ENCODE results near the gene NFKBIB.
A peak's percentile ranks its signal among the peaks of the same experiment; 100 is the strongest.

NFKBIB gene, protein sequence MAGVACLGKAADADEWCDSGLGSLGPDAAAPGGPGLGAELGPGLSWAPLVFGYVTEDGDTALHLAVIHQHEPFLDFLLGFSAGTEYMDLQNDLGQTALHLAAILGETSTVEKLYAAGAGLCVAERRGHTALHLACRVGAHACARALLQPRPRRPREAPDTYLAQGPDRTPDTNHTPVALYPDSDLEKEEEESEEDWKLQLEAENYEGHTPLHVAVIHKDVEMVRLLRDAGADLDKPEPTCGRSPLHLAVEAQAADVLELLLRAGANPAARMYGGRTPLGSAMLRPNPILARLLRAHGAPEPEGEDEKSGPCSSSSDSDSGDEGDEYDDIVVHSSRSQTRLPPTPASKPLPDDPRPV

DNA sequence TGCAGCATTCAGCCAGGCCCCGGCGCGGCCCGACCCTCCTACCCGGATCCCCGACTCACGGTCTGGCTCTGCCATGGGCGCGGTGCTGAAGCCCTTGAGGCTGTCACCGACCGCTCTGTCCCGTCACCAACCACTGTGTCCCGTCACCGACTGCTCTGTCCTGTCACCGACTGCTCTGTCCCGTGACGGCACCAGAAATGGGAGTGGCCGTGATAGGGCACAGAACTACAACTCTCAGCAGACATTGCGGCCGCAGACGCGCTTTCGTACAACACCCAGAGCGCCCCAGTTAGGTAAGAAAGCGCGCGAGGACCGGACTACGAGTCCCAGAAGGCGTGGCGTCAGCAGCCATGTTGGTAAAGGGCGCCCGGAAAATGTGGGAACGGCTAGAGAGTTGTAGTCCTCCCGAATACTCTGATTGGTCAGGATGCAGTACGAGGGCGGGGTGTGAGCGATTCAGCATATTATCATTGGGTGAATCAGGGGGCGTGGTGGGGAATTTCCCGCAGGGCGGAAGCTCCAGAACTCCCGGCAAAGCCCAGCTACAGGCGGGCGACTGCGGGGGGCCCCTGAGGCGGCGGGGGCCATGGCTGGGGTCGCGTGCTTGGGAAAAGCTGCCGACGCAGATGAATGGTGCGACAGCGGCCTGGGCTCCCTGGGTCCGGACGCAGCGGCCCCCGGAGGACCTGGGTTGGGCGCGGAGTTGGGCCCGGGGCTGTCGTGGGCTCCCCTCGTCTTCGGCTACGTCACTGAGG lies at the start of gene NFKBIB, which contains the start of gene SIRT2:
NFKBIB (plus strand) TSS at position 523 of the 755 bp plus-strand sequence; CDS start at position 587, 64 bp downstream.
SIRT2 (minus strand) TSS at position 172 of the 755 bp plus-strand sequence; CDS start at position 75, 97 bp downstream.
- Histone ChIP-seq H2AFZ (ENCODE audit: low read length) (peak within 1 kb of the TSS; percentile 92), H3K27ac (ENCODE audit: low read length) (peak within 1 kb of the TSS; percentile 60; the same call in 1 of the 2 replicates), H3K36me3 (replicated peaks; ENCODE audit: insufficient read depth, low read length) (no peaks in the 10 kb centered on the region), H3K4me3 (ENCODE audit: low read length) (peak within 1 kb of the TSS; percentile 94), H3K9ac (ENCODE audit: low read length) (peak within 1 kb of the TSS; percentile 90), H3K9me3 (replicated peaks; ENCODE audit: insufficient read depth, low read length) (no peaks in the 10 kb centered on the region), H3K9me2 (replicated peaks; ENCODE audit: insufficient read depth, low read length) (no peaks in the 10 kb centered on the region), H3K27me3 (replicated peaks; ENCODE audit: insufficient read depth, low read length) (no peaks in the 10 kb centered on the region), H3K4me2 (ENCODE audit: low read depth, low read length) (peak within 1 kb of the TSS; percentile 98), H3K79me2 (ENCODE audit: low read length) (peaks cover 69% of the 10 kb centered on the region), H4K20me1 (ENCODE audit: insufficient read depth, low read length) (no peaks in the 10 kb centered on the region), H3K4me1 (ENCODE audit: low read length) (peaks cover 17% of the 10 kb centered on the region; the same call in 1 of the 2 replicates), H3F3A (ENCODE audit: insufficient read depth, low read length) (peaks cover 6% of the 10 kb centered on the region)
- no peak for TF ChIP-seq EZH2phosphoT487 (IDR thresholded peaks at IDR 0.05; ENCODE audit: low read length)
- no peak for TF ChIP-seq EZH2 (optimal IDR thresholded peaks at IDR 0.05; ENCODE audit: low read depth, low read length)
- TF ChIP-seq, protein P1, sequence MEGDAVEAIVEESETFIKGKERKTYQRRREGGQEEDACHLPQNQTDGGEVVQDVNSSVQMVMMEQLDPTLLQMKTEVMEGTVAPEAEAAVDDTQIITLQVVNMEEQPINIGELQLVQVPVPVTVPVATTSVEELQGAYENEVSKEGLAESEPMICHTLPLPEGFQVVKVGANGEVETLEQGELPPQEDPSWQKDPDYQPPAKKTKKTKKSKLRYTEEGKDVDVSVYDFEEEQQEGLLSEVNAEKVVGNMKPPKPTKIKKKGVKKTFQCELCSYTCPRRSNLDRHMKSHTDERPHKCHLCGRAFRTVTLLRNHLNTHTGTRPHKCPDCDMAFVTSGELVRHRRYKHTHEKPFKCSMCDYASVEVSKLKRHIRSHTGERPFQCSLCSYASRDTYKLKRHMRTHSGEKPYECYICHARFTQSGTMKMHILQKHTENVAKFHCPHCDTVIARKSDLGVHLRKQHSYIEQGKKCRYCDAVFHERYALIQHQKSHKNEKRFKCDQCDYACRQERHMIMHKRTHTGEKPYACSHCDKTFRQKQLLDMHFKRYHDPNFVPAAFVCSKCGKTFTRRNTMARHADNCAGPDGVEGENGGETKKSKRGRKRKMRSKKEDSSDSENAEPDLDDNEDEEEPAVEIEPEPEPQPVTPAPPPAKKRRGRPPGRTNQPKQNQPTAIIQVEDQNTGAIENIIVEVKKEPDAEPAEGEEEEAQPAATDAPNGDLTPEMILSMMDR (IDR thresholded peaks at IDR 0.05; ENCODE audit: low read length) = no peak
- DNase-seq = peak; percentile 100

DNA sequence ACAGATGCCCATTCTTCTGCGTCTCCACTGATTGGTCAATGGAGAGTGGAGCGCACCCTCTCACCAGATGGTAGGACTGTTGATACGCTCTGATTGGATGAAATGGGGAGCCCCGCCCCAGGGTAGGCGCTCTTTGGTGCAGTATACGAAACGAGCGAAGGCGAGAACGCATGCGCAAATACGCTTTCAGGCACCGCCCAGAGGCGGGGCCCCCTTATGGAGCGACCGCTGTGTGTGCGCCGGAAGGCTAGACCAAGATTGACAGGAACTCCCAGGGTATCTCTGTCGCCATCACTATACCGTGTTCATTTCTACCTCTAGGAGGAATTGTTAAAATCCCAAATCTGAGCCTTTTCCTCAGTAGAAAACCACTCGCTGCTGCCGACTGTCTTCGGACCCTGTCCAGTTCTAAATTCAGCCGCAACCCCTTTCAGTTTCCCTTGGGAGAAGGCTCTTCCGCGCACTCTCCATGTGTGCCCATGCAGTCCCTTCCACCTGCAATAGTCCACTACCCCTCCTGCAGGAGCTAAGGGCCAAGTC lies 49.3 kb upstream of the NFKBIB start:
- Histone ChIP-seq H3F3A (ENCODE audit: insufficient read depth, low read length) (peaks cover 19% of the 10 kb centered on the region), H4K20me1 (ENCODE audit: insufficient read depth, low read length) (peaks cover 5% of the 10 kb centered on the region; the same call in 1 of the 2 replicates), H3K36me3 (replicated peaks; ENCODE audit: insufficient read depth, low read length) (peaks cover 14% of the 10 kb centered on the region), H3K4me3 (ENCODE audit: low read length) (peak overlapping the region; percentile 67), H3K27me3 (replicated peaks; ENCODE audit: insufficient read depth, low read length) (no peaks in the 10 kb centered on the region), H3K9me3 (replicated peaks; ENCODE audit: insufficient read depth, low read length) (no peaks in the 10 kb centered on the region), H3K9ac (ENCODE audit: low read length) (peak overlapping the region; percentile 82), H3K4me1 (ENCODE audit: low read length) (peaks cover 11% of the 10 kb centered on the region), H3K4me2 (ENCODE audit: low read depth, low read length) (peak overlapping the region; percentile 99), H3K9me2 (replicated peaks; ENCODE audit: insufficient read depth, low read length) (no peaks in the 10 kb centered on the region), H3K27ac (ENCODE audit: low read length) (peak overlapping the region; percentile 93), H2AFZ (ENCODE audit: low read length) (peak overlapping the region; percentile 68), H3K79me2 (ENCODE audit: low read length) (peaks cover 54% of the 10 kb centered on the region)
- no peak for TF ChIP-seq EZH2phosphoT487 (IDR thresholded peaks at IDR 0.05; ENCODE audit: low read length)
- TF ChIP-seq, protein P1 (IDR thresholded peaks at IDR 0.05; ENCODE audit: low read length) = no peak
- DNase-seq = no peak

DNA sequence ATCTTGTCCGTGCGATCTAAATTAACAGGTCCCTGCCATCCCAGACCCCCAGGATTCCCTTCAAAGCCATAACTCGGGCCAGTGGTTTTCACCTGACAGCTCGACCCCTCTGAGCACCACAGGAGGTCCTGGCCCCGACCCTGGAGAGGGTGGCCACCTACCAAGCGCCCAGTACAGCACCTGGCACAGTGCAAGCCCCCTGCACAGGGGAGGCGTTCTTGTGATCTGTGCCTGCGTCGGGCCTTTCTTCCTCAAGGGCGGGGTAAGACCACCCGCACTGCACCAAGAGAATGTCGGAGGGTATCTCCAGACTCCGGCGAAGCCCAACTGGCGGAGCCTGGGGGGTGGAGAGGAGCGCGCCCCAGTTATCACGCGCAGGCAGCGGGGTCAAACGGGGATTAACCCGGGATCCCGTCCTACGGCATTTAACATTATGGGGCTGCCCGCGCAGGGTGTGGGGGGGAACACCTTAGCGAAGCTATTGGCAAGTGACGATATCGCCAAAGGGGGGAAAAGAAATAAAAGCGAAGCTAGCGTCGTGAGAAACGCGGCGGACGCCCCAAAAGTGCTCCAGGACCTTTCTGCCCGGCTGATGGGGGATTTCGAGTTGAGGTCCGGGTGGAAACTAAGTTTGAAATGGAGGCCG lies 48.7 kb upstream of the NFKBIB start:
- Histone ChIP-seq H3K4me2 (ENCODE audit: low read depth, low read length) (peak overlapping the region; percentile 99), H3K9me3 (replicated peaks; ENCODE audit: insufficient read depth, low read length) (no peaks in the 10 kb centered on the region), H4K20me1 (ENCODE audit: insufficient read depth, low read length) (peaks cover 3% of the 10 kb centered on the region; the same call in 1 of the 2 replicates), H3K27ac (ENCODE audit: low read length) (peak overlapping the region; percentile 93), H3K4me3 (ENCODE audit: low read length) (peak overlapping the region; percentile 67), H3K27me3 (replicated peaks; ENCODE audit: insufficient read depth, low read length) (no peaks in the 10 kb centered on the region), H3K79me2 (ENCODE audit: low read length) (peaks cover 48% of the 10 kb centered on the region), H3K4me1 (ENCODE audit: low read length) (peaks cover 11% of the 10 kb centered on the region), H3K9ac (ENCODE audit: low read length) (peak overlapping the region; percentile 82), H3K36me3 (replicated peaks; ENCODE audit: insufficient read depth, low read length) (peaks cover 10% of the 10 kb centered on the region), H3K9me2 (replicated peaks; ENCODE audit: insufficient read depth, low read length) (no peaks in the 10 kb centered on the region), H3F3A (ENCODE audit: insufficient read depth, low read length) (peaks cover 17% of the 10 kb centered on the region), H2AFZ (ENCODE audit: low read length) (peak overlapping the region; percentile 68)
- no peak for TF ChIP-seq EZH2phosphoT487 (IDR thresholded peaks at IDR 0.05; ENCODE audit: low read length)
- TF ChIP-seq, protein P1 (IDR thresholded peaks at IDR 0.05; ENCODE audit: low read length) = no peak
- DNase-seq = no peak
